ENCODE measurements around the gene FAM3D. TPM values are rescaled to one million over a fixed set of nuclear protein-coding genes. Genes with fewer than 3 reads are reported as not detected.

The FAM3D gene
- total RNA-seq, 1 donor from 2014 or later = 0.11 TPM

GRCh38 chr3:58657036-58657520 lies 9.5 kb downstream of the FAM3D start:
- Histone ChIP-seq H3K4me1 (no peaks in the 10 kb centered on the region), H2AFZ (replicated peaks) (no peak overlapping the region), H4K20me1 (ENCODE audit: low read depth) (no peaks in the 10 kb centered on the region), H3F3A (ENCODE audit: low read depth) (no peaks in the 10 kb centered on the region), H3K9ac (no peak overlapping the region), H3K36me3 (no peaks in the 10 kb centered on the region), H3K79me2 (ENCODE audit: low read depth) (no peaks in the 10 kb centered on the region), H3K4me2 (no peak overlapping the region), H3K4me3 (no peak overlapping the region), H3K9me3 (ENCODE audit: low read depth) (no peaks in the 10 kb centered on the region), H3K27ac (no peak overlapping the region), H3K27me3 (peaks cover 3% of the 10 kb centered on the region)
- Mint-ChIP-seq H3K4me1 (peaks cover 10% of the 10 kb centered on the region), H3K4me3 (no peak overlapping the region), H3K36me3 (peaks cover 2% of the 10 kb centered on the region), H3K27ac (no peak overlapping the region), H3K27me3 (ENCODE audit: insufficient read depth, low read depth) (peaks cover 10% of the 10 kb centered on the region), H3K9me3 (peaks cover 1% of the 10 kb centered on the region)
- TF ChIP-seq CTCF (IDR thresholded peaks at IDR 0.05) (no peak), EZH2phosphoT487 (IDR thresholded peaks at IDR 0.05) (no peak), EZH2 (IDR thresholded peaks at IDR 0.05) (no peak)
- no peak for DNase-seq (ENCODE audit: low spot score)

GRCh38 chr3:58656631-58657030 lies 9.9 kb downstream of the FAM3D start:
- no peak for DNase-seq (ENCODE audit: low spot score)
- H3K4me3 Mint-ChIP-seq = no peak overlapping the region
- H3K36me3 Mint-ChIP-seq = peaks cover 2% of the 10 kb centered on the region
- no peaks in the 10 kb centered on the region for H3K4me1 ChIP-seq
- H3K4me2 ChIP-seq = no peak overlapping the region
- H3K27me3 ChIP-seq = peaks cover 3% of the 10 kb centered on the region
- no peaks in the 10 kb centered on the region for H3K9me3 ChIP-seq (ENCODE audit: low read depth)
- H3K9me3 Mint-ChIP-seq = peaks cover 1% of the 10 kb centered on the region
- peaks cover 10% of the 10 kb centered on the region for H3K4me1 Mint-ChIP-seq
- H2AFZ ChIP-seq (replicated peaks) = no peak overlapping the region
- H4K20me1 ChIP-seq (ENCODE audit: low read depth) = no peaks in the 10 kb centered on the region
- H3K27ac Mint-ChIP-seq = no peak overlapping the region
- no peak overlapping the region for H3K4me3 ChIP-seq
- no peak overlapping the region for H3K27ac ChIP-seq
- peaks cover 10% of the 10 kb centered on the region for H3K27me3 Mint-ChIP-seq (ENCODE audit: insufficient read depth, low read depth)
- no peaks in the 10 kb centered on the region for H3K79me2 ChIP-seq (ENCODE audit: low read depth)
- no peaks in the 10 kb centered on the region for H3K36me3 ChIP-seq
- H3F3A ChIP-seq (ENCODE audit: low read depth) = no peaks in the 10 kb centered on the region
- H3K9ac ChIP-seq = no peak overlapping the region
- TF ChIP-seq EZH2 (IDR thresholded peaks at IDR 0.05) (no peak), CTCF (IDR thresholded peaks at IDR 0.05) (no peak), EZH2phosphoT487 (IDR thresholded peaks at IDR 0.05) (no peak)

GRCh38 chr3:58654466-58654865 lies 12.1 kb downstream of the FAM3D start:
- no peak overlapping the region for H3K27ac Mint-ChIP-seq
- Histone ChIP-seq H3K4me2 (no peak overlapping the region), H3K4me1 (no peaks in the 10 kb centered on the region), H4K20me1 (ENCODE audit: low read depth) (no peaks in the 10 kb centered on the region), H3K27ac (no peak overlapping the region), H3K9ac (no peak overlapping the region), H3K79me2 (ENCODE audit: low read depth) (no peaks in the 10 kb centered on the region), H3K4me3 (no peak overlapping the region), H3F3A (ENCODE audit: low read depth) (no peaks in the 10 kb centered on the region), H2AFZ (replicated peaks) (no peak overlapping the region), H3K9me3 (ENCODE audit: low read depth) (no peaks in the 10 kb centered on the region), H3K36me3 (no peaks in the 10 kb centered on the region), H3K27me3 (no peaks in the 10 kb centered on the region)
- peaks cover 9% of the 10 kb centered on the region for H3K27me3 Mint-ChIP-seq (ENCODE audit: insufficient read depth, low read depth)
- peaks cover 4% of the 10 kb centered on the region for H3K4me1 Mint-ChIP-seq
- peaks cover 1% of the 10 kb centered on the region for H3K9me3 Mint-ChIP-seq
- no peak overlapping the region for H3K4me3 Mint-ChIP-seq
- H3K36me3 Mint-ChIP-seq = peaks cover 2% of the 10 kb centered on the region
- TF ChIP-seq EZH2phosphoT487 (IDR thresholded peaks at IDR 0.05) (no peak), EZH2 (IDR thresholded peaks at IDR 0.05) (no peak), CTCF (IDR thresholded peaks at IDR 0.05) (no peak)
- DNase-seq (ENCODE audit: low spot score) = no peak
